Fibroblast of peridontal ligament (primary cell): ENCODE data around the gene DNMT3B.
"Not testable (repeated sequence)": the region's sequence is repeated elsewhere in the genome, so short reads cannot be mapped to it uniquely, and the experiment has no call there.

ENCODE experiments used
- DNase-seq: peaks from one replicate; pipeline ENCODE4 v3.0.0-alpha.2; 2010; ENCODE audit errors: extremely low read depth

DNMT3B gene

GRCh38 chr20:32763202-32764004 is 1.2 kb downstream of the DNMT3B start:
- no peak for DNase-seq

- no peak for DNase-seq
Measured at GRCh38 chr20:32764005-32764960, 2.1 kb downstream of the DNMT3B start.

- DNase-seq: not testable (repeated sequence)
Measured at GRCh38 chr20:32765230-32765875, 3.2 kb downstream of the DNMT3B start.

GRCh38 chr20:32767418-32768198 is 5.4 kb downstream of the DNMT3B start:
- DNase-seq: no peak

GRCh38 chr20:32772046-32772445 is 9.9 kb downstream of the DNMT3B start:
- DNase-seq: no peak

- DNase-seq: no peak
Measured at GRCh38 chr20:32773223-32773622, 11.0 kb downstream of the DNMT3B start.

- DNase-seq: no peak
Measured at GRCh38 chr20:32773855-32774254, 11.7 kb downstream of the DNMT3B start.

GRCh38 chr20:32775336-32775991 is 13.3 kb downstream of the DNMT3B start:
- no peak for DNase-seq

- no peak for DNase-seq
Measured at GRCh38 chr20:32777177-32777956, 15.2 kb downstream of the DNMT3B start.

- no peak for DNase-seq
Measured at GRCh38 chr20:32779500-32780211, 17.5 kb downstream of the DNMT3B start.

- DNase-seq: no peak
Measured at GRCh38 chr20:32780278-32780677, 18.1 kb downstream of the DNMT3B start.

GRCh38 chr20:32780749-32781655 is 18.8 kb downstream of the DNMT3B start:
- no peak for DNase-seq

GRCh38 chr20:32784369-32785080 is 22.3 kb downstream of the DNMT3B start:
- no peak for DNase-seq

- no peak for DNase-seq
Measured at GRCh38 chr20:32786059-32786760, 24.0 kb downstream of the DNMT3B start.

- no peak for DNase-seq
Measured at GRCh38 chr20:32787168-32787567, 25.0 kb downstream of the DNMT3B start.

GRCh38 chr20:32789896-32790750 is 27.9 kb downstream of the DNMT3B start:
- DNase-seq: peak; percentile 74
